HEK293 (cell line): ENCODE results near the gene OVCH2.

Experiments used
- CTCF ChIA-PET: fragments of 350-600 bp; formaldehyde crosslinking; extraction: SDS; loops from one replicate; lab custom pipeline; 2021; ENCODE audit warnings: antibody characterized with exemption; lab: Yijun Ruan, JAX
- POLR2A ChIA-PET: fragments of 300-600 bp; formaldehyde crosslinking; extraction: SDS; loops from one replicate; lab custom pipeline; 2020; ENCODE audit warnings: antibody characterized with exemption, inconsistent platforms; lab: Yijun Ruan, JAX
- H3K27ac ChIP-seq: fragments of 200-500 bp; sonication (Bioruptor generic); 2 replicates; pipeline ENCODE4 v1.5.1; 2014; ENCODE audit warnings: low read depth, low read length, control low read depth, inconsistent platforms; ENCODE audit errors: extremely low read depth
- H3K36me3 ChIP-seq, 2 experiments: fragments of 200-500 bp in 1 of 2; sonication (Bioruptor generic) in 1 of 2; 1 replicate in 1 of 2; 2 replicates in 1 of 2; pipeline ENCODE4 v1.5.1; 2014 to 2017; ENCODE audit warnings: inconsistent platforms in 2 of 2, low read length in 2 of 2; ENCODE audit not compliant: control insufficient read depth in 2 of 2, insufficient read depth in 1 of 2
- H3K4me1 ChIP-seq: fragments of 200-500 bp; sonication (Bioruptor generic); 2 replicates; pipeline ENCODE4 v1.5.1; 2014; ENCODE audit warnings: mild to moderate bottlenecking, low read length, inconsistent platforms; ENCODE audit not compliant: control insufficient read depth, insufficient read depth
- H3K4me3 ChIP-seq: 2 replicates; pipeline ENCODE4 v1.5.1; 2011; ENCODE audit warnings: low read depth, mild to moderate bottlenecking, control low read depth, low read length, moderate library complexity
- H3K9me3 ChIP-seq: fragments of 200-500 bp; sonication (Bioruptor generic); 2 replicates; pipeline ENCODE4 v1.5.1; 2014; ENCODE audit warnings: low read depth, low read length, inconsistent platforms; ENCODE audit not compliant: control insufficient read depth, insufficient read depth
- HIC1 ChIP-seq: fragments of 450-650 bp; formaldehyde crosslinking; IDR thresholded peaks from 2 replicates; pipeline ENCODE4 v1.5.1; 2016; ENCODE audit warnings: missing biosample characterization, missing genetic modification characterization
- HOXD13 ChIP-seq: sonication (generic); formaldehyde crosslinking; IDR thresholded peaks from 2 replicates; pipeline ENCODE4 v1.8.0; 2022; ENCODE audit warnings: missing genetic modification reagents, borderline replicate concordance
- REPIN1 ChIP-seq: fragments of 450-650 bp; formaldehyde crosslinking; IDR thresholded peaks from 2 replicates; pipeline ENCODE4 v1.5.1; 2017; ENCODE audit warnings: missing biosample characterization, missing genetic modification characterization, low read depth
- REST ChIP-seq: fragments of 450-650 bp; formaldehyde crosslinking; IDR thresholded peaks from 2 replicates; pipeline ENCODE4 v1.5.1; 2016; ENCODE audit warnings: missing biosample characterization, missing genetic modification characterization
- SETDB1 ChIP-seq: IDR thresholded peaks from one replicate; pipeline ENCODE4 v1.6.1; 2017; ENCODE audit warnings: mild to moderate bottlenecking, low read length, moderate library complexity, mixed read lengths; ENCODE audit not compliant: insufficient read length
- TRIM28 ChIP-seq: IDR thresholded peaks from 2 replicates; pipeline ENCODE4 v1.6.1; 2011; ENCODE audit warnings: low read length, control low read depth, borderline replicate concordance
- ZBTB17 ChIP-seq: fragments of 450-650 bp; formaldehyde crosslinking; IDR thresholded peaks from 2 replicates; pipeline ENCODE4 v1.5.1; 2016; ENCODE audit warnings: missing biosample characterization, missing genetic modification characterization
- ZBTB7A ChIP-seq: fragments of 450-650 bp; formaldehyde crosslinking; IDR thresholded peaks from 2 replicates; pipeline ENCODE4 v1.5.1; 2016; ENCODE audit warnings: low read depth, missing biosample characterization, missing genetic modification characterization
- ZIC2 ChIP-seq: fragments of 450-650 bp; formaldehyde crosslinking; IDR thresholded peaks from 2 replicates; pipeline ENCODE4 v1.5.1; 2016; ENCODE audit warnings: missing biosample characterization, missing genetic modification characterization
- ZNF19 ChIP-seq: fragments of 450-650 bp; formaldehyde crosslinking; IDR thresholded peaks from 2 replicates; pipeline ENCODE4; 2016; ENCODE audit warnings: missing biosample characterization, missing genetic modification characterization, low read depth
- ZNF23 ChIP-seq: fragments of 450-650 bp; formaldehyde crosslinking; IDR thresholded peaks from 2 replicates; pipeline ENCODE4 v1.5.1; 2016; ENCODE audit warnings: missing biosample characterization, missing genetic modification characterization, borderline replicate concordance
- ZNF24 ChIP-seq: fragments of 450-650 bp; formaldehyde crosslinking; IDR thresholded peaks from 2 replicates; pipeline ENCODE4 v1.5.1; 2016; ENCODE audit warnings: missing biosample characterization, missing genetic modification characterization
- ZNF354C ChIP-seq: fragments of 450-650 bp; formaldehyde crosslinking; IDR thresholded peaks from 2 replicates; pipeline ENCODE4 v1.5.1; 2016; ENCODE audit warnings: missing biosample characterization, missing genetic modification characterization, low read depth, borderline replicate concordance
- ZNF544 ChIP-seq: fragments of 450-650 bp; formaldehyde crosslinking; IDR thresholded peaks from 2 replicates; pipeline ENCODE4 v1.5.0; 2017; ENCODE audit warnings: missing biosample characterization, missing genetic modification characterization
- ZNF624 ChIP-seq: fragments of 450-650 bp; formaldehyde crosslinking; IDR thresholded peaks from 2 replicates; pipeline ENCODE4 v1.5.1; 2017; ENCODE audit warnings: missing biosample characterization, missing genetic modification characterization
- ZNF660 ChIP-seq: fragments of 450-650 bp; IDR thresholded peaks from 2 replicates; pipeline ENCODE4 v1.5.1; 2018; ENCODE audit warnings: missing biosample characterization, mild to moderate bottlenecking, missing genetic modification characterization
- ZNF670 ChIP-seq: fragments of 450-650 bp; formaldehyde crosslinking; IDR thresholded peaks from 2 replicates; pipeline ENCODE4 v1.5.1; 2016; ENCODE audit warnings: missing biosample characterization, missing genetic modification characterization, low read depth
- ZNF777 ChIP-seq: fragments of 450-650 bp; formaldehyde crosslinking; IDR thresholded peaks from 2 replicates; pipeline ENCODE4 v1.5.1; 2017; ENCODE audit warnings: missing biosample characterization, missing genetic modification characterization, borderline replicate concordance
- ZSCAN16 ChIP-seq: fragments of 450-650 bp; formaldehyde crosslinking; IDR thresholded peaks from 2 replicates; pipeline ENCODE4 v1.5.1; 2016; ENCODE audit warnings: missing biosample characterization, missing genetic modification characterization

Gene OVCH2

GRCh38 chr11:7668911-7669310, 37.4 kb downstream of the OVCH2 start (continued):
- no peak for TF ChIP-seq ZSCAN16
- TF ChIP-seq ZNF777: no peak
- TF ChIP-seq ZBTB17 (tag by site-specific recombination): no peak
- TF ChIP-seq ZBTB7A (tag by site-specific recombination): no peak
- TF ChIP-seq HOXD13: no peak

- ChIA-PET CTCF (interaction anchor here (1.4 to 3.1 kb wide), 3 partner anchors 22 to 524 kb away, joined by 3 to 12 read pairs (median 9); no protein-coding TSS in a partner anchor), POLR2A (no interaction called here)
- Histone ChIP-seq H3K27ac (no peak overlapping the region), H3K4me1 (no peaks in the 10 kb centered on the region), H3K36me3 (no peaks in the 10 kb centered on the region), H3K4me3 (no peak overlapping the region), H3K9me3 (no peaks in the 10 kb centered on the region)
- TF ChIP-seq REST (tag by site-specific recombination): no peak
- no peak for TF ChIP-seq ZNF19 (tag by site-specific recombination)
- TF ChIP-seq ZNF670 (tag by site-specific recombination): no peak
- no peak for TF ChIP-seq REPIN1 (tag by site-specific recombination)
- no peak for TF ChIP-seq ZNF23 (tag by site-specific recombination)
- TF ChIP-seq ZNF544 (tag by site-specific recombination): no peak
- TF ChIP-seq TRIM28: no peak
- TF ChIP-seq ZNF24 (tag by site-specific recombination): no peak
- no peak for TF ChIP-seq ZNF354C (tag by site-specific recombination)
- TF ChIP-seq ZNF660 (tag by site-specific recombination): no peak
- no peak for TF ChIP-seq ZNF624 (tag by site-specific recombination)
- no peak for TF ChIP-seq SETDB1
- TF ChIP-seq, all 188 proteins: peak for 0
Measured at GRCh38 chr11:7668464-7668863, 37.8 kb downstream of the OVCH2 start.

- CTCF ChIA-PET: interaction anchor here (0.8 to 3.4 kb wide), 8 partner anchors 11 to 886 kb away, joined by 3 to 14 read pairs (median 6); partner anchors contain the start of gene PPFIBP2
- POLR2A ChIA-PET: interaction anchor here (0.6 kb wide), 1 partner anchor 89 kb away, joined by 3 read pairs; no protein-coding TSS in a partner anchor
- TF ChIP-seq ZIC2 (tag by site-specific recombination) (peak; percentile 27; the same call in 1 of the 2 replicates), HIC1 (tag by site-specific recombination) (no peak)
- Histone ChIP-seq H3K4me3 (no peak overlapping the region), H3K36me3 (no peaks in the 10 kb centered on the region), H3K9me3 (no peaks in the 10 kb centered on the region), H3K27ac (no peak overlapping the region), H3K4me1 (no peaks in the 10 kb centered on the region)
Measured at GRCh38 chr11:7667460-7667859, 38.8 kb downstream of the OVCH2 start.
